NT2/D1 (cell line): ENCODE data around the gene MAP4K1.

Experiments
- SUZ12 ChIP-seq: IDR thresholded peaks from 2 replicates; pipeline ENCODE4 v1.6.1; 2011; ENCODE audit not compliant: insufficient read length, insufficient read depth; ENCODE audit errors: extremely low read depth
- YY1 ChIP-seq: IDR thresholded peaks from 2 replicates; pipeline ENCODE4 v1.6.1; 2011; ENCODE audit not compliant: insufficient read length, insufficient read depth

DNA sequence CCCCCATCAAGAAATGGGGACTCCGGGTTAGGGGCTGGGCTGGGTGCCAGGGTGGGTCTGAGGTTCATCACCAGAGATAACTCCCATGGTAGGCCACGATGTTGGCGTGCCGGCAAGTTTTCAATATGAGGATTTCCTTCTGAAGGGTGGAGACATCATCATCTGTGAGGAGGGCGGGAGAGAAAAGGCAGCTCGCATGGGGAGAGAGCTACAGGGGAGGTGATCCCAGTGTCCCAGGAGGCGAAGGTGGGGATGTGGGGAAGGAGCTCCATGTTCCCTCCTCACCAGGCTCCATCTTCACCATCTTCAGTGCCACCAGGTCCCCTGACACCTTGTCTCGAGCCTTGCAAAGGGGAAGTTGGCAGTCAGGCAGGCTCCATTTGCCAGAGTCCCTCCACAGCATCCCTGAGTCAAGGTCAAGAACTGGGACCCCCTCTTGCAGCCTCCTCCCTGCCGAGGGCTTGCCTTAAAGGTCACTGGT lies 430 bp downstream of the MAP4K1 start:
- TF ChIP-seq YY1 (no peak), SUZ12 (no peak)
